ENCODE results near the gene TLE4. TPM values are rescaled to one million over a fixed set of nuclear protein-coding genes. Genes with fewer than 3 reads are reported as not detected.

The TLE4 gene
- total and polyA plus RNA-seq, 2 experiments from 2014 or later = 29.6 to 38.4 TPM

DNA sequence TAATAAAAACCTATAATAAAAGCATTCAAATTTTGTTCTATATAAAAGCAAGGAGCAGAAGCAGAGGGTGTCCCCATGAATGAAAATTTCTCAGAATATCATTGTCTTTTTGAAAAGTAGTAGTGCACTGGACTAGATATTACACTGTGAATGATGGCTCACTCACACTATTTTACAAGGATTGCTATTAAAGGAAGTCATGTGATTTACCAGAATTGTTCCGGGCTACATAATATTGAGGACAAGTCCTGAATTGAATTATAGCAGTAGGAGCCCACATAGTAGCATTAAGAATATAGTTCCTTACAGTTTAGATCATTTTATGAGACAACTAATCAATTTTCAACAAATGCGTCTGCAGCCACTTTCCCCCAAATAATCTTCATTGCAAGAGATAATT, 7.7 kb upstream of the TLE4 start:
- Histone ChIP-seq H3K27ac (no peak overlapping the region), H3K36me3 (replicated peaks; ENCODE audit: insufficient read depth, low read depth) (no peaks in the 10 kb centered on the region), H2AFZ (no peak overlapping the region), H3K4me3 (no peak overlapping the region), H3K27me3 (no peaks in the 10 kb centered on the region), H3K4me1 (ENCODE audit: insufficient read depth) (peaks cover 4% of the 10 kb centered on the region), H3K4me2 (no peak overlapping the region), H4K20me1 (ENCODE audit: insufficient read depth, poor library complexity, severe bottlenecking) (no peaks in the 10 kb centered on the region), H3K9me2 (replicated peaks; ENCODE audit: insufficient read depth) (no peaks in the 10 kb centered on the region), H3K9me3 (ENCODE audit: low read depth) (no peaks in the 10 kb centered on the region), H3K79me2 (no peaks in the 10 kb centered on the region)
- no peak for DNase-seq (ENCODE audit: low spot score)
- WGBS (ENCODE audit: low lambda C conversion rate, missing lambda C conversion rate) = 90% methylated on average over 2 of the region's 2 CpGs
- TF ChIP-seq, protein P1, sequence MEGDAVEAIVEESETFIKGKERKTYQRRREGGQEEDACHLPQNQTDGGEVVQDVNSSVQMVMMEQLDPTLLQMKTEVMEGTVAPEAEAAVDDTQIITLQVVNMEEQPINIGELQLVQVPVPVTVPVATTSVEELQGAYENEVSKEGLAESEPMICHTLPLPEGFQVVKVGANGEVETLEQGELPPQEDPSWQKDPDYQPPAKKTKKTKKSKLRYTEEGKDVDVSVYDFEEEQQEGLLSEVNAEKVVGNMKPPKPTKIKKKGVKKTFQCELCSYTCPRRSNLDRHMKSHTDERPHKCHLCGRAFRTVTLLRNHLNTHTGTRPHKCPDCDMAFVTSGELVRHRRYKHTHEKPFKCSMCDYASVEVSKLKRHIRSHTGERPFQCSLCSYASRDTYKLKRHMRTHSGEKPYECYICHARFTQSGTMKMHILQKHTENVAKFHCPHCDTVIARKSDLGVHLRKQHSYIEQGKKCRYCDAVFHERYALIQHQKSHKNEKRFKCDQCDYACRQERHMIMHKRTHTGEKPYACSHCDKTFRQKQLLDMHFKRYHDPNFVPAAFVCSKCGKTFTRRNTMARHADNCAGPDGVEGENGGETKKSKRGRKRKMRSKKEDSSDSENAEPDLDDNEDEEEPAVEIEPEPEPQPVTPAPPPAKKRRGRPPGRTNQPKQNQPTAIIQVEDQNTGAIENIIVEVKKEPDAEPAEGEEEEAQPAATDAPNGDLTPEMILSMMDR (IDR thresholded peaks at IDR 0.05; ENCODE audit: poor library complexity) = no peak
- TF ChIP-seq EZH2 (IDR thresholded peaks at IDR 0.05; ENCODE audit: borderline replicate concordance) = no peak
- TF ChIP-seq EZH2phosphoT487 (IDR thresholded peaks at IDR 0.05; ENCODE audit: low read depth, severe bottlenecking, unreplicated experiment) = no peak

GRCh38 chr9:79565245-79565644, 6.5 kb upstream of the TLE4 start:
- Histone ChIP-seq H3K4me2 (no peak overlapping the region), H3K9me3 (ENCODE audit: low read depth) (no peaks in the 10 kb centered on the region), H4K20me1 (ENCODE audit: insufficient read depth, poor library complexity, severe bottlenecking) (no peaks in the 10 kb centered on the region), H3K4me1 (ENCODE audit: insufficient read depth) (peaks cover 5% of the 10 kb centered on the region), H3K27me3 (no peaks in the 10 kb centered on the region), H3K4me3 (no peak overlapping the region), H3K9me2 (replicated peaks; ENCODE audit: insufficient read depth) (no peaks in the 10 kb centered on the region), H3K79me2 (no peaks in the 10 kb centered on the region), H3K27ac (no peak overlapping the region), H3K36me3 (replicated peaks; ENCODE audit: insufficient read depth, low read depth) (no peaks in the 10 kb centered on the region), H2AFZ (no peak overlapping the region)
- DNase-seq (ENCODE audit: low spot score) = no peak
- 68% methylated on average over 2 of the region's 2 CpGs for WGBS (ENCODE audit: low lambda C conversion rate, missing lambda C conversion rate)
- TF ChIP-seq EZH2phosphoT487 (IDR thresholded peaks at IDR 0.05; ENCODE audit: low read depth, severe bottlenecking, unreplicated experiment) (no peak), EZH2 (IDR thresholded peaks at IDR 0.05; ENCODE audit: borderline replicate concordance) (no peak)

DNA sequence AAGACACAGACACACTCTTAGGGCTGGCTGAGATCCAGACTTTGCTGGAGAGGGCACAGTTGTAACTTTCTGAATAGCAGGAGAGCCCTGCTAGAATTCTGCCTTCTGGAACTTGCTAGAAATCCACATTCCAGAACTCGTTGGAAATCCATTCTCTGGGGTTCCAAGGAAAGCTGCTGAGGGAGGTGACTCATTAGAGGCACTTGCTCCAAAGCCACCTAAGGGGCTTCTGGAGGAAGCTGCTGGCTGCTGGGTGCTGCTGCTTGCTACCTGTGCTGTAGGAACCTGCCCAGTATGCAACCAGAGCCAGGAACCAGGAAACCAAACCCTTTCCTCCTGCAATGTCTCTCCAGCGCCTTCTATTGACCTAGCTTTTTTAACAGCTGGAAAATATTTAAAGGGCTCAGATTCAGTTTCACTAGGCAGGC, 4.1 kb upstream of the TLE4 start:
- no peak for DNase-seq (ENCODE audit: low spot score)
- Histone ChIP-seq H4K20me1 (ENCODE audit: insufficient read depth, poor library complexity, severe bottlenecking) (no peaks in the 10 kb centered on the region), H3K4me1 (ENCODE audit: insufficient read depth) (peaks cover 6% of the 10 kb centered on the region), H3K27ac (no peak overlapping the region), H3K9me2 (replicated peaks; ENCODE audit: insufficient read depth) (no peaks in the 10 kb centered on the region), H3K36me3 (replicated peaks; ENCODE audit: insufficient read depth, low read depth) (no peaks in the 10 kb centered on the region), H3K79me2 (no peaks in the 10 kb centered on the region), H3K27me3 (no peaks in the 10 kb centered on the region), H3K4me2 (no peak overlapping the region), H3K9me3 (ENCODE audit: low read depth) (no peaks in the 10 kb centered on the region), H2AFZ (no peak overlapping the region), H3K4me3 (no peak overlapping the region)
- TF ChIP-seq EZH2 (IDR thresholded peaks at IDR 0.05; ENCODE audit: borderline replicate concordance) = no peak
- TF ChIP-seq, protein P1 (IDR thresholded peaks at IDR 0.05; ENCODE audit: poor library complexity) = no peak
- 71% methylated on average over 2 of the region's 2 CpGs for WGBS (ENCODE audit: low lambda C conversion rate, missing lambda C conversion rate)

- H3K4me3 ChIP-seq = no peak overlapping the region
- H2AFZ ChIP-seq = no peak overlapping the region
- peaks cover 4% of the 10 kb centered on the region for H3K79me2 ChIP-seq
- H3K9me3 ChIP-seq (ENCODE audit: low read depth) = no peaks in the 10 kb centered on the region
- WGBS (ENCODE audit: low lambda C conversion rate, missing lambda C conversion rate) = 93% methylated on average over 7 of the region's 7 CpGs
- no peak for TF ChIP-seq EZH2 (IDR thresholded peaks at IDR 0.05; ENCODE audit: borderline replicate concordance)
- TF ChIP-seq EZH2phosphoT487 (IDR thresholded peaks at IDR 0.05; ENCODE audit: low read depth, severe bottlenecking, unreplicated experiment) = no peak
- TF ChIP-seq, protein P1 (IDR thresholded peaks at IDR 0.05; ENCODE audit: poor library complexity) = no peak
- H3K4me1 ChIP-seq (ENCODE audit: insufficient read depth) = peaks cover 6% of the 10 kb centered on the region
- H4K20me1 ChIP-seq (ENCODE audit: insufficient read depth, poor library complexity, severe bottlenecking) = no peaks in the 10 kb centered on the region
- no peak overlapping the region for H3K27ac ChIP-seq
- no peaks in the 10 kb centered on the region for H3K36me3 ChIP-seq (replicated peaks; ENCODE audit: insufficient read depth, low read depth)
- H3K4me2 ChIP-seq = no peak overlapping the region
- H3K27me3 ChIP-seq = no peaks in the 10 kb centered on the region
- no peaks in the 10 kb centered on the region for H3K9me2 ChIP-seq (replicated peaks; ENCODE audit: insufficient read depth)
- DNase-seq (ENCODE audit: low spot score) = no peak
These were observed 3.2 kb upstream of the TLE4 start for GRCh38 chr9:79568337-79569101.
